RCC 7860 (cell line): ENCODE measurements around the gene ALG1.

Experiments
- DNase-seq: peaks from one replicate; pipeline ENCODE4 v3.0.0-alpha.2; 2015; ENCODE audit warnings: low spot score
- FAIRE-seq: peaks from 2 replicates; lab custom pipeline; 2012; peaks lifted over from hg19 to GRCh38; lab: Jason Lieb, UNC

Gene ALG1, protein sequence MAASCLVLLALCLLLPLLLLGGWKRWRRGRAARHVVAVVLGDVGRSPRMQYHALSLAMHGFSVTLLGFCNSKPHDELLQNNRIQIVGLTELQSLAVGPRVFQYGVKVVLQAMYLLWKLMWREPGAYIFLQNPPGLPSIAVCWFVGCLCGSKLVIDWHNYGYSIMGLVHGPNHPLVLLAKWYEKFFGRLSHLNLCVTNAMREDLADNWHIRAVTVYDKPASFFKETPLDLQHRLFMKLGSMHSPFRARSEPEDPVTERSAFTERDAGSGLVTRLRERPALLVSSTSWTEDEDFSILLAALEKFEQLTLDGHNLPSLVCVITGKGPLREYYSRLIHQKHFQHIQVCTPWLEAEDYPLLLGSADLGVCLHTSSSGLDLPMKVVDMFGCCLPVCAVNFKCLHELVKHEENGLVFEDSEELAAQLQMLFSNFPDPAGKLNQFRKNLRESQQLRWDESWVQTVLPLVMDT

DNA sequence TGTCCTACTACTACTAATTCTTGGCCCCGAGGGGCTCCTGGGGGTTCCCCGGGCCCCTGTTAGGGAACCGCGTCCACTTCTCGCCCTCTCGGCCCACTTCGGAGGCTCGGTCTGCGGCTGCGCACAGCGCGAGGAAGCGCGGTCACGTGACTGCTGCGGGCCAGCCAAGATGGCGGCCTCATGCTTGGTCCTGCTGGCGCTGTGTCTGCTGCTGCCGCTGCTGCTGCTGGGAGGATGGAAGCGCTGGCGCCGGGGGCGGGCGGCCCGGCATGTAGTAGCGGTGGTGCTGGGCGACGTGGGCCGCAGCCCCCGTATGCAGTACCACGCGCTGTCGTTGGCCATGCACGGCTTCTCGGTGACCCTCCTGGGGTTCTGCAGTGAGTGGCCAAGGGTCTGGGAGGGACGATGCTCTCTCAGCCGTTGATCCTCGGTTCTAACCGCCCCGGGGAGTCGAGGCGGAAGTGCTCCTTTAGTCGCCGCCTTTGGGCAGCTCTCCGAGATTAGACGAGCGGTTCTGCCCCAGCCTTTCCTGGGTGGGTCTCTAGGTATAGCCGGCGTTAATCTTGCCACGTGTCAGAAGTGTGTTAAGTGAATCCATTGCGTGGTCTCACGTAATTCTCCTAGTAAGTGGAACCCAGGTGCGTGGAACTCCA is at the start of gene ALG1:
Gene ALG1, plus strand, starts transcription at position 163 of the 653 bp plus-strand sequence. Its CDS starts 7 bp downstream, at position 170.
- FAIRE-seq (no peak), DNase-seq (peak; percentile 64)

DNA sequence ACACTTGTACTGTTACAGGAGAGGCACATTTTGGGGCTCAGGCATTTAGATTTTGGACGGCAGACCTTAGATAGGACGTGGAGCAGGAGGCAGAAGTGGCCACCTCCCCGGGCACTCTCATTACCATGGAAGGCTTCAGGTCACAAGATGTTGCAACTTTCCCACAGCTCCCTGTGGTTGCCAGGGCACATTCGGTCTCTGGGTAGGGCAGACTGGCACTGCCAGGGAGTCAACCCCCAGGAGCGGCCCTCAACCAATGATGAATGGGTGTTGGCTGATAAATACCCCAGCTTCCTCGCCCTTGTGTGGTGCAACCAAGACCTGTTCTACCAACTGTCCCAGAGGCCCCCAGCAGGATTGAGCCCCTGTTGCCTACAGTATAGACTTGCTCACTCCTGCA is 49.1 kb upstream of the ALG1 start:
- DNase-seq (no peak), FAIRE-seq (no peak)

DNA sequence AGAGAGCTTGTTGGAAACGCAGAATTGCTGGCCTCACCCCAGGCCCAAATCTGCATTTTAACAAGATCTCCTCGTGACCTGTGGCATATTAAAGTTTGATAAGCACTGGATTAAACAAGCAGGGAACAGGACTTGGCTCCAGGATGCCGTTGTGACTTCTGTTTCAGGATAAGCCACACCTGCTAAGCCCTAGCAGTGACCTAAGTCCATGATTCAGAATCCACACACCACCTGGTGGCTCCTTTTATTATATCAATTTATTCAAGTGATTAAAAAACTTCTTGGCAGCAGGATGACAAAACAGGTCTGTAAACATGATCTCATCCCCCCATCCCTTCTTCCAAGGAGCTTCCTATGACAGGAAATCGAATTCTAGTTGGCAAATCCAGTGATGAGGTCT is 47.0 kb upstream of the ALG1 start:
- FAIRE-seq (no peak), DNase-seq (peak; percentile 15)

DNA sequence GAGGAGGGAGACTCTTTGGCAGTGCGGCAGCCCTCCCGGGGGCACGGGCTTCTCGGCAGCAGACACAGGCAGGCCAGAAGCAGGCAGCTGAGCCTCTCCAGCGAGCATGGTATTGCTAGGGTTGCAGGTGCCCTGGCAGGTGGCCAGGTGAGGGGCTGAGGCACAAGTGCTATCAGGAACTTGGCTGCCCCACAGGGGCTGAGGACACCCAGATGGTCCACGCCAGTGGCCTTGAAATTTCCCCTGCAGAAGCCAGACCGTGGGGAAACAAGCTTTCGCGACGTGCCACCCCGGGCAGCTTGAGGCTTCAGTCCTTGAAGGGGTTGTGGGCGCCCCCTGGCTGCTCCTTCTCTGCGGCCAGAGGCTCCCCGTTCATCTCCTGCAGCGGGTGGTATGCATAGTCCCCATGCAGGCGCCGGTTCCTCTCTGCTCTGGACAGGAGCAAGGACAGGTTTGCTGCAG is 46.4 kb upstream of the ALG1 start:
- FAIRE-seq (no peak), DNase-seq (no peak)

DNA sequence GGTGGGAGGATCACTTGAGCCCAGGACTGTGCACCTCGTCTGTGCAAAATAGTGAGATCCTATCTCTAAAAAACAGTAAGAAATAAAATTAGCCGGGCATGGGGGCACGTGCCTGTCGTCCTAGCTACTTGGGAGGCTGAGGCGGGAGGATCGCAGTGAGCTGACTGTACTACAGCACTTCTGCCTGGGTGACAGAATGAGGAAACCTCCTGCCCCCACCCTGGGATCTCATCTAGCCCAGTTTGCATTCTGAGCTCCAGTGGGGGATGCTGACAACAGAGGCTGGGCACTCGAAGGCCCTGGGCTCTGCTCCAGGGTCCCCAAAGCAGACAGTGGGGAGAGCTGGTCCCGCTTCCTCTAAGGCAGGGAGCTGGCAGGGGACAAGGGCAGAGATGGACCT is 45.0 kb upstream of the ALG1 start:
- no peak for DNase-seq
- no peak for FAIRE-seq

DNA sequence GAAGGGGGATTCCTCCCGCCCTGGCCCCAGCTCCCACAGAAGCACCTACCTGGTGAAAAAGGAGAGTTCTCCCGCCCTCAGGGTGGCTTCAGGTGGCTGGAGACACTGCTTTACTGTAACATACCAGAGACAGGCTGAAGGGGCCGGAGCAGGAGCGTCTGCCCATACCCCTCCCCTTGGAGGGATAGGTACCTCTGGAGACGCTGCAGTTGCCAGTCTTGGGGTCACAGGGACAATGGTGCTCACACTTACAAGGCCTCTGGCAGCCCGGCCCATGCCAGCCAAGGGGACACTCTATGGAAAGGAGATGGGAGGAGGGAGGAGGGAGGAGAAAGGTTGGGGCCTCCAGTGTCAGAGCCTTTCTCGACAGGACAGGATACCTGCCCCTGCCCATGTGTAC is 44.6 kb upstream of the ALG1 start:
- DNase-seq (no peak), FAIRE-seq (no peak)

DNA sequence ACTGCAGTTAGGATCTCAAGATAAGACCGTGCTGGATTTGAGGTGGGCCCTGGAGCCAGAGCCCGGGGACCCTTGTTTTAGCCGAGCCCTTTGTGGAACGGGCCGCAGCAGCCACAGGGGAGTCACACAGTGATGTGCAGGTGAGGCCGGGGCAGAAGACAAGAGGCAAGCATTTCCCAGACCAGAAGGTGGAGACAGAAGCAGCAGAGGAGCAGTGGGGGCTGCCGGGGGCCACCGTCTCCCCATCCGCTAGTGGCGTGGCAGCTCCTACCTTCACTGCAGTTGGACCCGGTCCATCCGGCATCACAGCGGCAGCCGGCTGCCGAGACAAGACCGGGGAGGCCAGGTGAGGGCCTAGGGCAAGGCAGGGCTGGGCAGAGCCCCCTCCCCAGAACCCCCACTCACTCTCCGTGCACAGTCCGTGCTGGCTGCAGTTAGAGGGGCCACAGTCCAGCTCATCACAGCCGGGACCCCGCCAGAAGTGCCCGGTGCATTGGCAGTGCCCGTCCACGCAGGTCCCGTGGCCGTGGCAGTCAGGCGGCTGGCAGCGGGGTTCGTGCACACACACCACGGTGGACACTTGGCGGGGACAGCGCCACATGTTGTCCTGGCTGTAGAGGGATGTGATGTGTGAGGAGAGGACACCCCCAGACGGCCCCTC is 43.9 kb upstream of the ALG1 start:
- FAIRE-seq, result no peak
- no peak for DNase-seq

DNA sequence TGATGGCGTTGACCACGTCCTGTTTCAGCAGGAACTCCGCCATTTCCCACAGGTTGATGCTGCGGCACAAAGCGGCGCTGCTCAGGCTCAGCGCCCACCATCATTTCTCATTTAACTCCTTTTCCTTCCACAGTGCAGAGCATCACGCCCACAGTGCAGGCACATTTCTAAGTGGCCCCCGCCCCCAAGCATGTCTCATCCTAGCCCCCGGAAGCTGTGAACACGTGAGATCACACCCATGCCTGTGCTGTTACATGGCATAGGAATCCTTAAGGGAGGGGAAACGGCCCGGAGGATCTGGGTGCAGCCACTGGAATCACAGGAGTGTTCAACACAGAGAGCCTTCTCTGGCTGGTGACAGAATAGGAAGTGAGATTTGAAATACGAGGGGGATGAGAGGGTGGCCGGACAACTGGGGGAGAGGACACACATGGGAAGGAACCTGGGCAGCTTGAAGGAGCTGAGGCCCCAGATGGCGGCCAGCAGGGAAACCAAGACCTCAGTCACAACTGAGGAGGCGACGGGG is 42.6 kb upstream of the ALG1 start:
- FAIRE-seq (no peak), DNase-seq (no peak)

DNA sequence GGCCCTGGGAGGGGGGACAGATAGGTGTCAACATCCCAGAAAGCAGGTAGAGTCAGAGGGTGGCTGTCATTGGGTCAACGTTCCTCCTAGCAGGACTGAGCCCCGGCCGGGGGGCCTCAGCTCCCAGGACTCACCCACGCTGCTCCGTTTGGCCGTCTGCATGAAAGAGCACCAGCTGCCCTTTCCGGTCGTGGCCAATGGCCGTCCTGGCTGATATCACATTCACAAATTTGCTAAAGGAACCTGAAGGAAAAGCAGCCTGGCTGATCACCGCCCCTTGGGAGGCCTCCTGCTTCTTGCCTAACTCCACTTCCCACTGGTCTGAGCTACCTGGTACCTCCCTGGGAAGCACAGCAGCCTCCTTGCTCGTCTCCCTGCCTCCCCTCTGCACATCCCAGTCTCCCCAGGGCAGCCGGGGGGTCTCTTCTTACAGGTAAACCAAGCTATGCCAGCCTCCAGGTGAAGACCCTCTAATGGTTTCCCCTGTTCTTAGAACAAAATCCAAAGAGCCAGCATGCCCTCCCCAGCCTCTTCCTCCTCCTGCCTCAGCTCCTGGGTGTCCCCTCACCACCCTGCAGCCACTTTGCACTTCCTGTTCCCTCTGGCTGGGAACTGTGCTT is 41.3 kb upstream of the ALG1 start:
- no peak for DNase-seq
- no peak for FAIRE-seq

DNA sequence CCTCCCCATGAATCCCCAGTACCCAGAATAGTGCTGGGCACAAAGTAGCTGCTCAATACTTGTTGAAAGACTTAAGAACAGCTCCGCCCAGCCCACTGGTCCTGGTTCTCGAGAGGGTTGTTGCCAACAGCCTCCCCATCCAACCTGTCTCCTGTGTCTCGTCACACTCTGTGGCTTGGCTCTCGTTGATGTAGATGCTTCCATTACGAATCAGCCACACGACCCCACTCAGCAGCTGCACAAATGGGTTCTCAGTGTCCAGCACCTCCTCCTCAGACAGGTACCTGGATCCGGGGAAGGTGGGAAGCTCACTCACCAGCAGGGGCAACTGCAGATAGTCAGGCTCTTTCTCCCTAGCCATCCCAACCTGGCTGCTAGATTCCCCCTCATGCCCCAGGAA is 40.0 kb upstream of the ALG1 start:
- DNase-seq (no peak), FAIRE-seq (no peak)

DNA sequence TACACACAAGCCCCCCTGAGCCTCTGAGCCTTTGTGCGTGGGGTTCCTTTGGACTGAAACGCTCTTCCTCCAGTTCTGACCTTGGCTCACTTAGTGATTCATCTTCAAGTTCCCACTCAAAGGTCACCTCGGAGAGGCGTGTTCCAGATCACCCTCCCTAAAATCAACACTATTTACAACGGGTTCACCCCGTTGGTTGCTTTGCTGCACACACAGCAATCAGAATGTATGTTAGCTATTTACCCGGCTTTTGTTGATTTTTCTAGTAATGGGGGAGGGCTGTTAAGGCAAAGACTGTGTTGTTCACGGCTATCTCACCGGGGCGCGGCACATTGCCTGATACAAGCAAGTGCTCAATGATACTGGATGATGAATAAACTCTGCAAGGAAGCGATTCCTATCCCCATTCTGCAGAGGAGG is 38.9 kb upstream of the ALG1 start:
- no peak for FAIRE-seq

DNA sequence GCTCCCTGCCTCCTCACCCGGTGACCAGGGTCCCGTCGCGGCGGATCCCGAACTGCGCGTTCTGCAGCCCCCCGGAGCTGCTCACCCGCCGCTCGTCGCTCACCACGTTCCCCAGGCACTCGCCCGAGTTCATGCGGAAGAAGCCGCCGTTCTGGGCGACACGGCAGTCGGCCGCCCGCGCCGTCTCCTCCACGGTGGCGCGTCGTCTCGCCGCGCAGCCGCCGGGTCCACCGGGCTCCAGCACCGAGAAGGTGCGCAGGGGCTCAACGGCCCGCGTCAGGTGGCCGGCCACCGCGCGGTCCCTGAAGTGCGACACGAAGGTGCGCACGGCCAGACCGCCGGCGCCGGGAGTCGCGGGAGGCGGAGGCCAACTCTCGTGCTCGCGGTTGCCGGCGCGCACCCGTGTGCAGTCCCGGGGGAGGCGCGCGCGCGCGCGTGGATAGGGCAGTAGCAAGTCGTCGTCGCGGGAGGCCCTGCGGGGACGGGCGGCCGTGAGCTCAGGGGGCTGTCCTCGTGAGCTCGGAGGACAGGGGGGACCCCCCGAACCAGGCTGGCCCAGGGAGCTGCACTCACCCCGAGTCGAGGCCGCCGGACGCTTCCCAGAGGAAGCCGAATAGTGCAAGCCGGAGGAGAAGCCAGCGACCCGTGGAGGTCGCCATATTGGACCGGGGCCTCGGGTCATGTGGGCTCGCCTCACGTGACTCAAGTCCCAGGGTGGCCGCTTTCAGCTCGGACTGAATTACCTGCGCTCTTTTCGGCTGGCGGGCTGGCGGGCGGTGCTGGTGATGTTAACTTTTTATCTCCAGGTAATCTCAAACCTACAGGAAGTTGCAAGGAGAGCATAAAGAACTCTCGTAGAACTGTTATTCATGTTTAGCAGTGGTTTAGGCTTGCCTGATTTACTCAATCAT is 38.1 kb upstream of the ALG1 start, which contains the start of gene NAGPA:
Gene NAGPA, minus strand, starts transcription at position 680 of the 911 bp plus-strand sequence. Its CDS starts 21 bp downstream, at position 659.
- FAIRE-seq, result no peak
- peak; percentile 59 for DNase-seq

More for the DNA sequence above, 38.9 kb upstream of the ALG1 start:
- DNase-seq, result no peak

DNA sequence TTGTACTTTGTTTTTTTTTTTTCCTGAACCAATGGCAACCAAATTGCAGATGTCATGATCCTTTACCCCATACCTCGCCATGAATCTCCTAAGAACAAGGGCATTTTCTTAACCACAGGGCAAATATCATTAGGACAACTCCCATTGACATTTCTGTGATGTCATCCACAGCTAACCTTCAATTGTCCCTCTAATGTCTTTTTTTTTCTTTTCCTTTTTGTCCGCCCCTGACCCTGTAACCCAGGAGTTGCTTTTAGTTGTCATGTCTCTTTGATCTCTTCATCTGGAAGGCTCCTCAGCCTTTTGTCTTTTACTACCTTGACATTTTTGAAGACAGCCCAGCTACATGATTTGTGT is 37.5 kb upstream of the ALG1 start:
- no peak for FAIRE-seq
- DNase-seq, result no peak

DNA sequence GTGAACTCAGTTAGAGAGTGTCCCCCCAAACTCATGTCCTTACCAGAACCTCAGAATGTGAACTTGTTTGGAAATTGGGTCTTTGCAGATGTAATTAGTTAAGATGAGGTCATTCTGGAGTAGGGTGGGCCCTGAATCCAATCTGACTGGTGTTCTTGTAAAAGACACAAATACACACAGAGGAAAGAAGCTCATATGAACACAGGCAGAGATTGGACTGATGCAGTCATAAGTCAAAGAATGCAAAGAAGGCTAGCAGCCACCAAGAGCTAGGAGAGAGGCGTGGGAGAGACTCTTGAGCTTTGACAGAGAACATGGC is 35.8 kb upstream of the ALG1 start:
- DNase-seq (no peak), FAIRE-seq (no peak)

DNA sequence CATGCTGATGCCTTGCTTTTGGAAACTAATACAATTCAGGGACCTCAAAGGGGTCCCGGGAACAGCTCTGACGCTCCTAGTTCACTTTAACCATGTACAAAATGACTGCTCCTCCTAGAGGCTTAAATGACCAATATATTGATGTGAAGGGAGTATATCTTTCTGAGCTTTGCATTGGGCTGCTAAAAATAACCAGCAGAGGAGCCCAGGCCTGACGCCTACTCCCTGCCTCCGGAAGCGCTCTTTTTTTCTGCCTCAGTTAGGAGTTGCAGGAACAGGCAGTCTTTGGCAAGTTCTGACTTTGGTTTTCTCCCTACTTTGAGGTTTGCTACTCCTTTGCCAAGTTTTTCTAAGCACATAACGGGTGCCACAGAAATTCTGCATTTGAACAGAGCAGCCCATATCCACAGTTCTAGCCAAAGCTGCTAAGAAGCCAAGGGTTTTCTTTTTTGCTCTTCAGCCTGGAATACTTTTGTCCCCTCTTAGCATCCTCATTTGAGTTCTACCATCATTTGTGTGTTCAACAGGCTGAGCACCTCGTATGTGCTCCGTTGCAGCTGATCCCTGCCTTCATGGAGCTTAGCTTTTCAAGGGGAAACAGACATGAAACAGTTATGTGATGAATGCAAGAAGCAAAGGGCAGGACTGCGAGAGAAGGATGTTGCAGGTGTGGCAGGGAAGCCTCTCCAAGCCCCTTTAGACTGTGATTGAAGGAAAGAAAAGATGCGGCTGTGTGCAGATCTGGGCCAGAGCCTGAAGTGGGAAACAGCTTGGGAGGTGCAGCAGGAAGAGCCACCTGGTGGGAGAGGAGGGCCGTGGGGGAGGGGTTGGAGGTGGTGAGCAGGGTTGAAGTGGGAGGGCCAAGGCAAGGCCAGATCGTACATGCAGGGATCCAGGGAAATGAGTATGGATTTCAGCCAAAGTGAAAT is 35.2 kb upstream of the ALG1 start:
- no peak for FAIRE-seq
- no peak for DNase-seq

DNA sequence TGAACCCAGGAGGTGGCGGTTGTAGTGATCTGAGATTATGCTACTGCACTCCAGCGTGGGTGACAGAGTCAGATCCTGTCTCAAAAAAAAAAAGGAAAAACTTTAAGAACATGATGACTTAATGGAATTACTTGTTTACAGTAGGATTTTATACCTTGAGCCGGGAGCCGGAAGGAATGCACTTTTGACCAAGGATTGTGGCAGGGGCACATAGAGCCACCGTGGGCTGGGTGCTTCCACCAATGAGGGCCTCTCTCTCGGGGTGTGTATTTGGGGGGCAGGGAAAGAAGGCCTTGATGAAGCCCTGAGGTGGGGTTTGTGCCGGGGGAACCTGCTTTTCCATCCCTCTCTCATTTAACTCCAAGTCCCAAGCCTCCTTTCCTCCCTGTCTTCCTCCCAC is 31.2 kb upstream of the ALG1 start:
- DNase-seq, result no peak
- no peak for FAIRE-seq

DNA sequence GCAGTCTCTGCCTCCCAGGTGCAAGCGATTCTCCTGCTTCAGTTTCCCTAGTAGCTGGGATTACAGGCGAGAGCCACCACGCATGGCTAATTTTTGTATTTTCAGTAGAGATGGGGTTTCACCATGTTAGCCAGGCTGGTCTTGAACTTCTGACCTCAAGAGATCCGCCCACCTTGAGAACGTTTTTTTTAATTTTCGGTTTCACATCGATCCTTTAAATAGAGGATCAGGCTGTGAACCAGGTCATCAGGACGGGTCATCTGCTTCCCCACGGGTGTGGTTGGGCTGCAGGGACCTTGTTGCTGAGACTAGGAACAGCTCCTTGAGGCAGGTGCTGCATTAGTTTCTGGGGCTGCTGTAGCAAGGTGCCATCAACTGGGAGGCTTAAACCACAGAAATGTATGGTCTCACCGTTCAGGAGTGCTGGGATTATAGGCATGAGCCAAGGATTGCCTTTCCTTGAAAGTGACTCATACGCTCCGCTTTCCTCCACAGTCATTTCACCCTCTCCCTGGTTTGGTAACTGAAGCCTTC is 30.0 kb upstream of the ALG1 start:
- FAIRE-seq (peak; percentile 86), DNase-seq (peak; percentile 86)

DNA sequence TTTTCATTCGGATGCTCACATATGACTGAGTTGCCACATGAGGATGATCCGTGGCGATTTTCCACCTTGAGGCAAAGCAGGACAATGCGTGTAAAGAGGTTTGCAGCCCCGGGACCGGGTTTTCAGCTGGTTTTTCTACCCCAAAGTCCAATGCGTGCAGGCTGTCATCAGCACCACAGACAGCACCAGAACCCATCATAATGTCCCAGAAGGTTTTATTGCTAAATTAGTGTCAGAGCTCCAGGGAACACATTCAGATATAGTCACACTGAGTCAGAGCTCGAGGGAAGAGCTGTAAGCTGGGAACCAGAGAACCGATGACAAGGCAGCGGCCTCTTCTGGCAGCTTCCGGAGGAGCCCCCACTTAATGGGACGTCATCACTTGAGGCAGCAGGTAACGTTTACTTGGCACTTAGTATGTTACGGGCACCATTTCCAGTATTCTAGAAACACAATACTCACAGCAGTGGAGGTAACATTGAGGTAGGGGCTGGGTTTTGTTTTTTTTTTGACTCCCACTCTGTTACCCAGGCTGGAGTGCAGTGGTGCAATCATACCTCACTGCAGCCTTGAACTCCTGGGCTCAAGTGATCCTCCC is 29.0 kb upstream of the ALG1 start:
- no peak for FAIRE-seq
- peak; percentile 72 for DNase-seq
